HEK293 (cell line): ENCODE measurements around the gene ANKRD61.
A peak's percentile ranks its signal among the peaks of the same experiment; 100 is the strongest.

Experiments used
- CTCF ChIA-PET: fragments of 350-600 bp; formaldehyde crosslinking; extraction: SDS; loops from one replicate; lab custom pipeline; 2021; ENCODE audit warnings: antibody characterized with exemption; lab: Yijun Ruan, JAX
- POLR2A ChIA-PET: fragments of 300-600 bp; formaldehyde crosslinking; extraction: SDS; loops from one replicate; lab custom pipeline; 2020; ENCODE audit warnings: antibody characterized with exemption, inconsistent platforms; lab: Yijun Ruan, JAX
- H3K27ac ChIP-seq: fragments of 200-500 bp; sonication (Bioruptor generic); 2 replicates; pipeline ENCODE4 v1.5.1; 2014; ENCODE audit warnings: low read depth, low read length, control low read depth, inconsistent platforms; ENCODE audit errors: extremely low read depth
- H3K36me3 ChIP-seq, 2 experiments: fragments of 200-500 bp in 1 of 2; sonication (Bioruptor generic) in 1 of 2; 1 replicate in 1 of 2; 2 replicates in 1 of 2; pipeline ENCODE4 v1.5.1; 2014 to 2017; ENCODE audit warnings: inconsistent platforms in 2 of 2, low read length in 2 of 2; ENCODE audit not compliant: control insufficient read depth in 2 of 2, insufficient read depth in 1 of 2
- H3K4me1 ChIP-seq: fragments of 200-500 bp; sonication (Bioruptor generic); 2 replicates; pipeline ENCODE4 v1.5.1; 2014; ENCODE audit warnings: mild to moderate bottlenecking, low read length, inconsistent platforms; ENCODE audit not compliant: control insufficient read depth, insufficient read depth
- H3K4me3 ChIP-seq: 2 replicates; pipeline ENCODE4 v1.5.1; 2011; ENCODE audit warnings: low read depth, mild to moderate bottlenecking, control low read depth, low read length, moderate library complexity
- H3K9me3 ChIP-seq: fragments of 200-500 bp; sonication (Bioruptor generic); 2 replicates; pipeline ENCODE4 v1.5.1; 2014; ENCODE audit warnings: low read depth, low read length, inconsistent platforms; ENCODE audit not compliant: control insufficient read depth, insufficient read depth
- GLI4 ChIP-seq: fragments of 450-650 bp; formaldehyde crosslinking; IDR thresholded peaks from 2 replicates; pipeline ENCODE4 v1.5.1; 2016; ENCODE audit warnings: missing biosample characterization, missing genetic modification characterization
- SCRT2 ChIP-seq: fragments of 450-650 bp; formaldehyde crosslinking; IDR thresholded peaks from 2 replicates; pipeline ENCODE4 v1.5.1; 2016; ENCODE audit warnings: missing biosample characterization, missing genetic modification characterization
- TCF7L2 ChIP-seq: IDR thresholded peaks from 2 replicates; pipeline ENCODE4 v1.6.1; 2011; ENCODE audit warnings: low read depth, mild to moderate bottlenecking, inconsistent platforms, low read length, moderate library complexity, borderline replicate concordance
- ZBTB7A ChIP-seq: fragments of 450-650 bp; formaldehyde crosslinking; IDR thresholded peaks from 2 replicates; pipeline ENCODE4 v1.5.1; 2016; ENCODE audit warnings: low read depth, missing biosample characterization, missing genetic modification characterization
- ZNF292 ChIP-seq: fragments of 450-650 bp; formaldehyde crosslinking; IDR thresholded peaks from 2 replicates; pipeline ENCODE4 v1.5.1; 2016; ENCODE audit warnings: low read depth, missing biosample characterization, missing genetic modification characterization, borderline replicate concordance
- ZNF366 ChIP-seq: fragments of 450-650 bp; formaldehyde crosslinking; conservative IDR thresholded peaks from 2 replicates; pipeline ENCODE4 v1.5.1; 2016; ENCODE audit warnings: missing biosample characterization, missing genetic modification characterization
- ZNF398 ChIP-seq: fragments of 450-650 bp; formaldehyde crosslinking; IDR thresholded peaks from 2 replicates; pipeline ENCODE4 v1.5.1; 2017; ENCODE audit warnings: missing biosample characterization, missing genetic modification characterization
- ZNF518A ChIP-seq: fragments of 450-650 bp; formaldehyde crosslinking; conservative IDR thresholded peaks from 2 replicates; pipeline ENCODE4 v1.5.1; 2016; ENCODE audit warnings: low read depth, missing biosample characterization, missing genetic modification characterization
- ZNF558 ChIP-seq: fragments of 450-650 bp; formaldehyde crosslinking; IDR thresholded peaks from 2 replicates; pipeline ENCODE4 v1.5.1; 2016; ENCODE audit warnings: missing biosample characterization, missing genetic modification characterization
- ZSCAN16 ChIP-seq: fragments of 450-650 bp; formaldehyde crosslinking; IDR thresholded peaks from 2 replicates; pipeline ENCODE4 v1.5.1; 2016; ENCODE audit warnings: missing biosample characterization, missing genetic modification characterization
- ZSCAN30 ChIP-seq: fragments of 450-650 bp; IDR thresholded peaks from 2 replicates; pipeline ENCODE4 v1.5.1; 2018; ENCODE audit warnings: missing biosample characterization, mild to moderate bottlenecking, missing genetic modification characterization, moderate library complexity
- TF ChIP-seq, protein P1 (sequence below): fragments of 450-650 bp; formaldehyde crosslinking; IDR thresholded peaks from 2 replicates; pipeline ENCODE4 v1.5.1; 2016; ENCODE audit warnings: missing biosample characterization, missing genetic modification characterization
- TF ChIP-seq, protein P2 (sequence below): fragments of 450-650 bp; formaldehyde crosslinking; IDR thresholded peaks from 2 replicates; pipeline ENCODE4 v1.5.1; 2016; ENCODE audit warnings: missing biosample characterization, missing genetic modification characterization

Gene ANKRD61

DNA sequence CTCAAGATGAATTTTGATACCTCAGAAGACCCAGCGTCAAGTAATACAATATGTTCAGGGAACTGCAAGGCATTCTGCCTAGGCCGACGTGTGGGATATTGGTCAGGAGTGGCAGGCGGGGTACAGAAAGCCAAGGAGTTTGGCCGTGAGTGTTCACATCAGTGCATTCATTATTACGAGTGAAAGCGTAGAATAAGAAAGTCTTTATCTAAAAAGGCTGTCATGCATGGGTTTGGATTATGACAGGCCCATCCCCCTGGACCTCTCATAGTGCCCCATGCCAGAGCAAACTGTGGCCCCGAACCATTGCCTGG is 14.6 kb upstream of the ANKRD61 start (continued):
- TF ChIP-seq ZNF518A (tag by site-specific recombination) (no peak), ZBTB7A (tag by site-specific recombination) (no peak), ZNF558 (no peak), GLI4 (tag by site-specific recombination) (no peak), ZSCAN30 (tag by site-specific recombination) (no peak), ZNF366 (tag by site-specific recombination) (no peak), ZSCAN16 (tag by site-specific recombination) (no peak), ZNF292 (tag by site-specific recombination) (no peak), TCF7L2 (no peak)
- TF ChIP-seq, protein P1, sequence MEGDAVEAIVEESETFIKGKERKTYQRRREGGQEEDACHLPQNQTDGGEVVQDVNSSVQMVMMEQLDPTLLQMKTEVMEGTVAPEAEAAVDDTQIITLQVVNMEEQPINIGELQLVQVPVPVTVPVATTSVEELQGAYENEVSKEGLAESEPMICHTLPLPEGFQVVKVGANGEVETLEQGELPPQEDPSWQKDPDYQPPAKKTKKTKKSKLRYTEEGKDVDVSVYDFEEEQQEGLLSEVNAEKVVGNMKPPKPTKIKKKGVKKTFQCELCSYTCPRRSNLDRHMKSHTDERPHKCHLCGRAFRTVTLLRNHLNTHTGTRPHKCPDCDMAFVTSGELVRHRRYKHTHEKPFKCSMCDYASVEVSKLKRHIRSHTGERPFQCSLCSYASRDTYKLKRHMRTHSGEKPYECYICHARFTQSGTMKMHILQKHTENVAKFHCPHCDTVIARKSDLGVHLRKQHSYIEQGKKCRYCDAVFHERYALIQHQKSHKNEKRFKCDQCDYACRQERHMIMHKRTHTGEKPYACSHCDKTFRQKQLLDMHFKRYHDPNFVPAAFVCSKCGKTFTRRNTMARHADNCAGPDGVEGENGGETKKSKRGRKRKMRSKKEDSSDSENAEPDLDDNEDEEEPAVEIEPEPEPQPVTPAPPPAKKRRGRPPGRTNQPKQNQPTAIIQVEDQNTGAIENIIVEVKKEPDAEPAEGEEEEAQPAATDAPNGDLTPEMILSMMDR (tag by site-specific recombination): no peak

GRCh38 chr7:6020371-6021286 is 10.5 kb upstream of the ANKRD61 start:
- TF ChIP-seq, protein P2, sequence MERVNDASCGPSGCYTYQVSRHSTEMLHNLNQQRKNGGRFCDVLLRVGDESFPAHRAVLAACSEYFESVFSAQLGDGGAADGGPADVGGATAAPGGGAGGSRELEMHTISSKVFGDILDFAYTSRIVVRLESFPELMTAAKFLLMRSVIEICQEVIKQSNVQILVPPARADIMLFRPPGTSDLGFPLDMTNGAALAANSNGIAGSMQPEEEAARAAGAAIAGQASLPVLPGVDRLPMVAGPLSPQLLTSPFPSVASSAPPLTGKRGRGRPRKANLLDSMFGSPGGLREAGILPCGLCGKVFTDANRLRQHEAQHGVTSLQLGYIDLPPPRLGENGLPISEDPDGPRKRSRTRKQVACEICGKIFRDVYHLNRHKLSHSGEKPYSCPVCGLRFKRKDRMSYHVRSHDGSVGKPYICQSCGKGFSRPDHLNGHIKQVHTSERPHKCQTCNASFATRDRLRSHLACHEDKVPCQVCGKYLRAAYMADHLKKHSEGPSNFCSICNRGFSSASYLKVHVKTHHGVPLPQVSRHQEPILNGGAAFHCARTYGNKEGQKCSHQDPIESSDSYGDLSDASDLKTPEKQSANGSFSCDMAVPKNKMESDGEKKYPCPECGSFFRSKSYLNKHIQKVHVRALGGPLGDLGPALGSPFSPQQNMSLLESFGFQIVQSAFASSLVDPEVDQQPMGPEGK: no peak
- TF ChIP-seq ZNF398 (tag by site-specific recombination) (no peak), SCRT2 (0 out of 2 replicates have a peak, but pooled peaks have one; percentile 23)
- Histone ChIP-seq H3K36me3 (peaks cover 52 to 93% of the 10 kb centered on the region in 2 experiments), H3K9me3 (no peaks in the 10 kb centered on the region), H3K4me3 (no peak overlapping the region), H3K4me1 (no peaks in the 10 kb centered on the region), H3K27ac (no peak overlapping the region)
- POLR2A ChIA-PET: interaction anchor here (1.6 kb wide), 1 partner anchor 12 kb away, joined by 9 read pairs; the partner anchor contains the start of genes AIMP2 and PMS2
- CTCF ChIA-PET: interaction anchor here (0.6 to 1.3 kb wide), 3 partner anchors 86 to 329 kb away, joined by 3 to 4 read pairs (median 4); no protein-coding TSS in a partner anchor
